ENCODE results near the gene CCDC68. TPM values are rescaled to one million over a fixed set of nuclear protein-coding genes. Genes with fewer than 3 reads are reported as not detected.

CCDC68 gene
- total RNA-seq, 1 experiment from 2014 or later = not detected

DNA sequence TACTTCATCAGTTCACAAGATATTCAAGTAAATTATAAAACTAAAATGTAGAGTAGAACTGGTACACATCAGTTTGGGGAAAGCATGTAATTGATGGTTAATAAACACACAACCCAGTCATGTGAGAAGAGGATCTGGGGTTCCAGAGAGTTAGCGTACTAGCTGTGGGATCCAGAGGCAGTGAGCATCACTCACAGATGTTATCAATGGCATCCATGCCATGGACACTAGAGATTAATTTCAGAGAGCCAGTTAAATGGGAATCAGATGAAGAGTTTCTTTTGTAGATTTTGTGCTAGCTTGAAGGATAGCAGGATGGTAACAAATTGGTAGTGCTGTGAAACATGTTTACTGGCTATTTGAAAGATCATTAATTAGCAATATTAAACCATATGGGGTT lies 21.8 kb upstream of the CCDC68 start:
- Histone ChIP-seq H3K4me1 (ENCODE audit: insufficient read depth, low read length, poor library complexity, severe bottlenecking) (no peaks in the 10 kb centered on the region), H3K4me3 (ENCODE audit: low read depth, low read length, poor library complexity, severe bottlenecking) (no peak overlapping the region), H3K9me3 (ENCODE audit: low read depth, low read length, poor library complexity, severe bottlenecking) (no peaks in the 10 kb centered on the region), H3K27ac (ENCODE audit: low read depth, low read length, poor library complexity, severe bottlenecking) (no peak overlapping the region), H3K27me3 (replicated peaks; ENCODE audit: insufficient read depth, low read depth, low read length, poor library complexity) (no peaks in the 10 kb centered on the region), H3K36me3 (ENCODE audit: insufficient read depth, low read length, poor library complexity, severe bottlenecking) (no peaks in the 10 kb centered on the region)
- TF ChIP-seq EZH2 (IDR thresholded peaks at IDR 0.05; ENCODE audit: borderline replicate concordance, low read depth, low read length, poor library complexity, severe bottlenecking) = no peak
- no peak for TF ChIP-seq CTCF (conservative IDR thresholded peaks at IDR 0.05; ENCODE audit: low read depth, low read length)
- intact Hi-C loops (cut with micrococcal nuclease; ENCODE audit: unreplicated experiment) = loop anchor here (5.0 kb wide), 1 partner anchor 419 kb away; no protein-coding TSS in a partner anchor
- no TSS peak for BruUV-seq (replicated peaks)
- POLR2A ChIA-PET (ENCODE audit: low non-redundant PET) = no interaction called here
- CTCF ChIA-PET = no interaction called here
- DNase-seq (ENCODE audit: low spot score) = no peak

GRCh38 chr18:54975598-54975997 lies 16.3 kb upstream of the CCDC68 start:
- intact Hi-C loops (cut with micrococcal nuclease; ENCODE audit: unreplicated experiment) = no loop called here
- no TSS peak for BruUV-seq (replicated peaks)
- H3K27ac ChIP-seq (ENCODE audit: low read depth, low read length, poor library complexity, severe bottlenecking) = no peak overlapping the region
- no peaks in the 10 kb centered on the region for H3K27me3 ChIP-seq (replicated peaks; ENCODE audit: insufficient read depth, low read depth, low read length, poor library complexity)
- TF ChIP-seq CTCF (conservative IDR thresholded peaks at IDR 0.05; ENCODE audit: low read depth, low read length) (no peak), EZH2 (IDR thresholded peaks at IDR 0.05; ENCODE audit: borderline replicate concordance, low read depth, low read length, poor library complexity, severe bottlenecking) (no peak)
- no peaks in the 10 kb centered on the region for H3K4me1 ChIP-seq (ENCODE audit: insufficient read depth, low read length, poor library complexity, severe bottlenecking)
- H3K9me3 ChIP-seq (ENCODE audit: low read depth, low read length, poor library complexity, severe bottlenecking) = no peaks in the 10 kb centered on the region
- DNase-seq (ENCODE audit: low spot score) = no peak
- POLR2A ChIA-PET (ENCODE audit: low non-redundant PET) = no interaction called here
- CTCF ChIA-PET = no interaction called here
- H3K36me3 ChIP-seq (ENCODE audit: insufficient read depth, low read length, poor library complexity, severe bottlenecking) = no peaks in the 10 kb centered on the region
- no peak overlapping the region for H3K4me3 ChIP-seq (ENCODE audit: low read depth, low read length, poor library complexity, severe bottlenecking)

DNA sequence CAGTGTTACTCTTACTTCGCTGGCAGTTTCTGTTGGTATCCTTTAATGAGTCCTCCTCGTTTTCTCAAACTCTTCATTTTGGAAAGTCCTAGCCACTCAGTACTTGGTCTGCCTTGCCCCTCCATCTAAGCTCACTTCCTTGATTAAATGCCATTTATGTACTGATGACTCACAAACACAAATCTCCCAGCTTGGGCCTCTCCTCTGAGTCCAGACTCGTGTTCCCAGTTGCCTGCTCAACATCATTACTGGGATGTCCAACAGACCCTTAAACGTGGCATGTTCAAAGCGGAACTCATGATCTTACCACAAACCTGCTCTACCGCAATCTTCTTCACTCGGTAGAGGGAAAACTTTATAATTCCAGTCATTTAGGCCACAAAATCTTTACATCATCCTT lies 13.8 kb upstream of the CCDC68 start:
- TF ChIP-seq CTCF (conservative IDR thresholded peaks at IDR 0.05; ENCODE audit: low read depth, low read length) (no peak), EZH2 (IDR thresholded peaks at IDR 0.05; ENCODE audit: borderline replicate concordance, low read depth, low read length, poor library complexity, severe bottlenecking) (no peak)
- Histone ChIP-seq H3K27me3 (replicated peaks; ENCODE audit: insufficient read depth, low read depth, low read length, poor library complexity) (no peaks in the 10 kb centered on the region), H3K4me1 (ENCODE audit: insufficient read depth, low read length, poor library complexity, severe bottlenecking) (no peaks in the 10 kb centered on the region), H3K9me3 (ENCODE audit: low read depth, low read length, poor library complexity, severe bottlenecking) (no peaks in the 10 kb centered on the region), H3K4me3 (ENCODE audit: low read depth, low read length, poor library complexity, severe bottlenecking) (no peak overlapping the region), H3K36me3 (ENCODE audit: insufficient read depth, low read length, poor library complexity, severe bottlenecking) (no peaks in the 10 kb centered on the region), H3K27ac (ENCODE audit: low read depth, low read length, poor library complexity, severe bottlenecking) (no peak overlapping the region)
- no TSS peak for BruUV-seq (replicated peaks)
- no peak for DNase-seq (ENCODE audit: low spot score)
- POLR2A ChIA-PET (ENCODE audit: low non-redundant PET) = no interaction called here
- CTCF ChIA-PET = no interaction called here
- intact Hi-C loops (cut with micrococcal nuclease; ENCODE audit: unreplicated experiment) = no loop called here

Data from A673 (cell line).